Measurements from ENCODE around the gene KRT86.

The KRT86 gene

GRCh38 chr12:52318241-52318990 lies 44.0 kb downstream of the KRT86 start:
- no peak for DNase-seq

- DNase-seq = peak; percentile 47
Measured at GRCh38 chr12:52319097-52319496, 44.7 kb downstream of the KRT86 start.

- no peak for DNase-seq
Measured at GRCh38 chr12:52320784-52321400, 46.4 kb downstream of the KRT86 start, which contains the start of gene KRT83. Gene KRT83 (minus strand): TSS chr12:52321398. CDS start chr12:52321335, 63 bp downstream.

- no peak for DNase-seq
Measured at GRCh38 chr12:52321418-52321817, 47.0 kb downstream of the KRT86 start.

GRCh38 chr12:52322069-52322468 lies 47.6 kb downstream of the KRT86 start:
- DNase-seq = no peak

- DNase-seq = no peak
Measured at GRCh38 chr12:52323001-52323400, 48.6 kb downstream of the KRT86 start.

- no peak for DNase-seq
Measured at GRCh38 chr12:52323416-52324152, 49.1 kb downstream of the KRT86 start.

- no peak for DNase-seq
Measured at GRCh38 chr12:52324153-52324444, 49.7 kb downstream of the KRT86 start.

GRCh38 chr12:52327052-52327829 lies 52.8 kb downstream of the KRT86 start:
- peak; percentile 72 for DNase-seq

GRCh38 chr12:52327830-52328500 lies 53.5 kb downstream of the KRT86 start:
- DNase-seq = no peak

GRCh38 chr12:52331039-52331438 lies 56.6 kb downstream of the KRT86 start:
- no peak for DNase-seq

- no peak for DNase-seq
Measured at GRCh38 chr12:52331833-52332232, 57.4 kb downstream of the KRT86 start.

GRCh38 chr12:52332381-52332780 lies 57.9 kb downstream of the KRT86 start:
- DNase-seq = no peak

- DNase-seq = no peak
Measured at GRCh38 chr12:52333321-52333720, 58.9 kb downstream of the KRT86 start.

GRCh38 chr12:52334185-52334584 lies 59.7 kb downstream of the KRT86 start:
- DNase-seq = no peak

- no peak for DNase-seq
Measured at GRCh38 chr12:52335598-52336262, 61.3 kb downstream of the KRT86 start.

GRCh38 chr12:52336641-52337040 lies 62.2 kb downstream of the KRT86 start:
- DNase-seq = no peak

- no peak for DNase-seq
Measured at GRCh38 chr12:52337054-52337453, 62.6 kb downstream of the KRT86 start.

- no peak for DNase-seq
Measured at GRCh38 chr12:52338241-52338960, 64.0 kb downstream of the KRT86 start.

- DNase-seq = no peak
Measured at GRCh38 chr12:52341066-52341580, 66.7 kb downstream of the KRT86 start.
